ENCODE data around the gene ARAP2.

ARAP2 gene

DNA sequence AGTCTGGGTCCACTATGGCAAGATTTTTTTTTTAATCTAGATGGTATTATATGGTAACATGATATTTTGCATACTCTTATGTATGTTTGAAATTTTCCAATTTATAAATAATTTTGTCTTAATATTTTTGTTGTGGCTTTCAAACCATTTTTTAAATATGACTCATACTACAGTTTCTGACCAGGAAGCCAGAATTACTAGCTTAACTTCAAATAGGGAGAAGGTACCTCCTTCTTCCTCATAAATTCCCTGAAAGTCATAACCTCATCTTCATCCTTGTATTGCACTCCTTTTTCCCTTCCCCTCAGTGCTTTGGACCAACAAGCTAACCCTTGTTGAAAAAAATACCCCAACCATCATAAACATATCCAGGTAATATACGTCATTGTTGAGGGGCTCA lies 21.6 kb downstream of the ARAP2 start:
- H2AFZ ChIP-seq (ENCODE audit: low read depth), result no peak overlapping the region
- no peaks in the 10 kb centered on the region for H3K27me3 ChIP-seq (ENCODE audit: insufficient read depth, low read depth)
- H3K4me2 ChIP-seq, result no peak overlapping the region
- TF ChIP-seq, protein P1, sequence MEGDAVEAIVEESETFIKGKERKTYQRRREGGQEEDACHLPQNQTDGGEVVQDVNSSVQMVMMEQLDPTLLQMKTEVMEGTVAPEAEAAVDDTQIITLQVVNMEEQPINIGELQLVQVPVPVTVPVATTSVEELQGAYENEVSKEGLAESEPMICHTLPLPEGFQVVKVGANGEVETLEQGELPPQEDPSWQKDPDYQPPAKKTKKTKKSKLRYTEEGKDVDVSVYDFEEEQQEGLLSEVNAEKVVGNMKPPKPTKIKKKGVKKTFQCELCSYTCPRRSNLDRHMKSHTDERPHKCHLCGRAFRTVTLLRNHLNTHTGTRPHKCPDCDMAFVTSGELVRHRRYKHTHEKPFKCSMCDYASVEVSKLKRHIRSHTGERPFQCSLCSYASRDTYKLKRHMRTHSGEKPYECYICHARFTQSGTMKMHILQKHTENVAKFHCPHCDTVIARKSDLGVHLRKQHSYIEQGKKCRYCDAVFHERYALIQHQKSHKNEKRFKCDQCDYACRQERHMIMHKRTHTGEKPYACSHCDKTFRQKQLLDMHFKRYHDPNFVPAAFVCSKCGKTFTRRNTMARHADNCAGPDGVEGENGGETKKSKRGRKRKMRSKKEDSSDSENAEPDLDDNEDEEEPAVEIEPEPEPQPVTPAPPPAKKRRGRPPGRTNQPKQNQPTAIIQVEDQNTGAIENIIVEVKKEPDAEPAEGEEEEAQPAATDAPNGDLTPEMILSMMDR (conservative IDR thresholded peaks at IDR 0.05; ENCODE audit: low read depth, low read length), result no peak
- no peak overlapping the region for H3K27ac ChIP-seq
- no peaks in the 10 kb centered on the region for H4K20me1 ChIP-seq (ENCODE audit: insufficient read depth)
- no peaks in the 10 kb centered on the region for H3K36me3 ChIP-seq (ENCODE audit: insufficient read depth)
- H3K4me3 ChIP-seq (IDR thresholded peaks at IDR 0.05; ENCODE audit: insufficient read depth, low read depth, low read length), result no peak overlapping the region
- H3K4me1 ChIP-seq (ENCODE audit: low read depth, poor library complexity, severe bottlenecking), result no peaks in the 10 kb centered on the region
- no peak overlapping the region for H3K9ac ChIP-seq
- no peaks in the 10 kb centered on the region for H3K79me2 ChIP-seq (ENCODE audit: insufficient read depth, low read depth)

DNA sequence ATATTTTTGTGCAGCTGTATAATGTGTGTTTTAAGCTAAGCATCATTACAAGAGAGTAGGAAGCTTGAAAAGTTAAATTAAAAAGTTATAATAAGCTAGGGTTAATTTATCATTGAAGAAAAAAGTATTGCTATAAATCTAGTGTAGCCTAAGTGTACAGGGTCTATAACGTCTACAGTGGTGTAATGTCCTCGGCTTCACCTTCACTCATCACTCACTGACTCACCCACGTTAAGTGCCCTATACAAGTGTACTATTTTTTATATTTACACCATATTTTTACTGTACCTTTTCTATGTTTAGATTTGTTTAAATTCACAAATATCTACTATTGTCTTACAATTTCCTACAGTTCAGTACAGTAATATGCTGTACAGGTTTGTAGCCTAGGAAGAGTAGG lies 23.5 kb downstream of the ARAP2 start:
- no peak overlapping the region for H2AFZ ChIP-seq (ENCODE audit: low read depth)
- no peaks in the 10 kb centered on the region for H3K27me3 ChIP-seq (ENCODE audit: insufficient read depth, low read depth)
- no peaks in the 10 kb centered on the region for H3K79me2 ChIP-seq (ENCODE audit: insufficient read depth, low read depth)
- no peak overlapping the region for H3K4me2 ChIP-seq
- no peaks in the 10 kb centered on the region for H3K36me3 ChIP-seq (ENCODE audit: insufficient read depth)
- no peaks in the 10 kb centered on the region for H4K20me1 ChIP-seq (ENCODE audit: insufficient read depth)
- no peak overlapping the region for H3K4me3 ChIP-seq (IDR thresholded peaks at IDR 0.05; ENCODE audit: insufficient read depth, low read depth, low read length)
- TF ChIP-seq, protein P1 (conservative IDR thresholded peaks at IDR 0.05; ENCODE audit: low read depth, low read length), result no peak
- H3K4me1 ChIP-seq (ENCODE audit: low read depth, poor library complexity, severe bottlenecking), result no peaks in the 10 kb centered on the region
- no peak overlapping the region for H3K27ac ChIP-seq
- no peak overlapping the region for H3K9ac ChIP-seq

DNA sequence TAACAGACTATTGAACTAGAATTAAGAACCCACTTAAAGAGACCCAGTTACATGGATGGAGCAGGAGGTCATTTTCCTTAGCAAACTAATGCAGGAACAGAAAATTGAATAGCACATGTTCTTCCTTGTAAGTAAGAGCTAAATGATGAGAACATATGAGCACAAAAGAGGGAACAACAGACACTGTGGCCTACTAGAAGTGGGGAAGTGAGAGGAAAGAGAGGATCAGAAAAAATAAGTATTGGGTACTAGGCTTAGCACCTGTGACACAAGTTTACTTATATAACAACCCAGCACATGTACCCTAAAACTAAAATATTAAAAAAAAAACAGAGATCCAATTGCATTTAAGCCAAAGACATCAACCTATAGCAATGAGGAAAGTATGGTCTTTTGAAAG lies 26.2 kb downstream of the ARAP2 start:
- TF ChIP-seq, protein P1 (conservative IDR thresholded peaks at IDR 0.05; ENCODE audit: low read depth, low read length), result no peak
- H3K79me2 ChIP-seq (ENCODE audit: insufficient read depth, low read depth), result no peaks in the 10 kb centered on the region
- H3K9ac ChIP-seq, result no peak overlapping the region

DNA sequence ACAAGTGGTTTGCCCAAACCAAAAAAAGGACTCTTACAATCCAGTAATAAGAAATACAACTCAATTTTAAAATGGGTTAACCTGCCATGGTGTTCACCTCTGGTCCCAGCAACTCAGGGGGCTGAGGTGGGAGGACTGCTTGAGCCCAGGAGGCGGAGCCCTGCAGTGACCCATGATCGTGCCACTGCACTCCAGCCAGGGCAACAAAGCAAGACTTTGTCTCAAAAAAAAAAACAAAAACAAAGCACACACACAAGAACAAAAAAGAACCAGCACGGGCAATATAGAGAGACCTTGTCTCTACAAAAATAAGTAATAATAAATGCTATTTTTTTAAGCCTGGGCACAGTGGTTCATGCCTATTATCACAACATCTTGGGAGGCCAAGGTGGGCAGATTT lies 28.7 kb downstream of the ARAP2 start:
- Histone ChIP-seq H3K27me3 (ENCODE audit: insufficient read depth, low read depth) (no peaks in the 10 kb centered on the region), H3K36me3 (ENCODE audit: insufficient read depth) (no peaks in the 10 kb centered on the region), H3K4me3 (IDR thresholded peaks at IDR 0.05; ENCODE audit: insufficient read depth, low read depth, low read length) (no peak overlapping the region), H3K27ac (no peak overlapping the region), H3K4me2 (no peak overlapping the region), H2AFZ (ENCODE audit: low read depth) (no peak overlapping the region), H4K20me1 (ENCODE audit: insufficient read depth) (no peaks in the 10 kb centered on the region), H3K4me1 (ENCODE audit: low read depth, poor library complexity, severe bottlenecking) (no peaks in the 10 kb centered on the region), H3K9ac (no peak overlapping the region), H3K79me2 (ENCODE audit: insufficient read depth, low read depth) (no peaks in the 10 kb centered on the region)
- TF ChIP-seq, protein P1 (conservative IDR thresholded peaks at IDR 0.05; ENCODE audit: low read depth, low read length), result no peak

More for the DNA sequence above, 26.2 kb downstream of the ARAP2 start:
- H2AFZ ChIP-seq (ENCODE audit: low read depth), result no peak overlapping the region
- no peak overlapping the region for H3K4me2 ChIP-seq
- no peak overlapping the region for H3K27ac ChIP-seq
- H3K36me3 ChIP-seq (ENCODE audit: insufficient read depth), result no peaks in the 10 kb centered on the region
- H3K4me3 ChIP-seq (IDR thresholded peaks at IDR 0.05; ENCODE audit: insufficient read depth, low read depth, low read length), result no peak overlapping the region
- no peaks in the 10 kb centered on the region for H4K20me1 ChIP-seq (ENCODE audit: insufficient read depth)
- no peaks in the 10 kb centered on the region for H3K27me3 ChIP-seq (ENCODE audit: insufficient read depth, low read depth)
- H3K4me1 ChIP-seq (ENCODE audit: low read depth, poor library complexity, severe bottlenecking), result no peaks in the 10 kb centered on the region

Data from KMS-11 (cell line).